ENCODE data around the gene KCNN1.

KCNN1 gene

GRCh38 chr19:17932485-17933338 lies 34.2 kb upstream of the KCNN1 start, which contains the start of gene CCDC124:
Gene CCDC124 (plus strand): TSS chr19:17933015. CDS start chr19:17936421, 3,406 bp downstream.
- no peaks in the 10 kb centered on the region for H3K9me3 ChIP-seq (ENCODE audit: control insufficient read depth, low read length)
- peak within 1 kb of the TSS; percentile 67 for H3K27ac ChIP-seq (ENCODE audit: low read length, poor library complexity, severe bottlenecking)
- peak within 1 kb of the TSS in 1 of 2 experiments; percentile 67 for H2BK12ac ChIP-seq (ENCODE audit: low read length in 2 of 2)
- WGBS = under 1% methylated on average over 60 of the region's 64 CpGs
- no peak within 1 kb of the TSS for H2AK5ac ChIP-seq (ENCODE audit: low read length, severe bottlenecking)
- peak within 1 kb of the TSS; percentile 93 to 96 for H3K18ac ChIP-seq (ENCODE audit: low read depth in 1 of 2, low read length in 2 of 2)
- peak within 1 kb of the TSS; percentile 95 for H3K9ac ChIP-seq (ENCODE audit: low read length)
- peak; percentile 94 for DNase-seq
- H4K91ac ChIP-seq (ENCODE audit: low read length) = peak within 1 kb of the TSS; percentile 72
- peaks cover 12% of the 10 kb centered on the region for H3K4me1 ChIP-seq (ENCODE audit: control insufficient read depth, insufficient read depth, low read depth, low read length)
- peak within 1 kb of the TSS; percentile 81 for H3K4me2 ChIP-seq (ENCODE audit: low read length, poor library complexity, severe bottlenecking)
- H3K4me3 ChIP-seq (ENCODE audit: insufficient read depth in 1 of 2, low read depth in 1 of 2, low read length in 2 of 2) = peak within 1 kb of the TSS; percentile 90
- H2BK120ac ChIP-seq (ENCODE audit: low read depth, low read length) = peak within 1 kb of the TSS; percentile 89
- H3K27me3 ChIP-seq (ENCODE audit: control insufficient read depth in 1 of 2, insufficient read depth in 1 of 2, low read length in 2 of 2) = peaks cover 0 to 5% of the 10 kb centered on the region in 2 experiments
- peaks cover 0 to 19% of the 10 kb centered on the region in 2 experiments for H3K36me3 ChIP-seq (ENCODE audit: control insufficient read depth in 1 of 2, insufficient read depth in 2 of 2, low read depth in 1 of 2, low read length in 2 of 2)
- peak within 1 kb of the TSS in 1 of 2 experiments; percentile 87 for H3K14ac ChIP-seq (ENCODE audit: low read length in 2 of 2)
- no peak within 1 kb of the TSS for H2BK15ac ChIP-seq (ENCODE audit: low read depth, poor library complexity, severe bottlenecking)
- no peak within 1 kb of the TSS for H3K23ac ChIP-seq (ENCODE audit: low read length in 2 of 2)
- peak within 1 kb of the TSS; percentile 89 for H2AFZ ChIP-seq (ENCODE audit: low read depth, low read length)
- peak within 1 kb of the TSS; percentile 60 to 93 for H3K4ac ChIP-seq (ENCODE audit: low read depth in 1 of 2, low read length in 2 of 2)
- H4K8ac ChIP-seq (ENCODE audit: low read length) = peak within 1 kb of the TSS; percentile 87
- peak within 1 kb of the TSS; percentile 20 for H2BK5ac ChIP-seq (ENCODE audit: low read depth, low read length, poor library complexity, severe bottlenecking)
- H3K79me1 ChIP-seq (replicated peaks; ENCODE audit: low read length, poor library complexity, severe bottlenecking) = peaks cover 27% of the 10 kb centered on the region

- Histone ChIP-seq H3K36me3 (ENCODE audit: control insufficient read depth in 1 of 2, insufficient read depth in 2 of 2, low read depth in 1 of 2, low read length in 2 of 2) (peaks cover 0 to 22% of the 10 kb centered on the region in 2 experiments), H3K23ac (ENCODE audit: low read length in 2 of 2) (no peak overlapping the region), H3K4ac (ENCODE audit: low read depth in 1 of 2, low read length in 2 of 2) (peak overlapping the region; percentile 60 to 93), H2BK120ac (ENCODE audit: low read depth, low read length) (no peak overlapping the region), H3K14ac (ENCODE audit: low read length in 2 of 2) (peak overlapping the region in 1 of 2 experiments; percentile 6), H2BK15ac (ENCODE audit: low read depth, poor library complexity, severe bottlenecking) (no peak overlapping the region), H3K4me1 (ENCODE audit: control insufficient read depth, insufficient read depth, low read depth, low read length) (peaks cover 12% of the 10 kb centered on the region), H3K27me3 (ENCODE audit: control insufficient read depth in 1 of 2, insufficient read depth in 1 of 2, low read length in 2 of 2) (peaks cover 0 to 5% of the 10 kb centered on the region in 2 experiments), H3K9ac (ENCODE audit: low read length) (peak overlapping the region; percentile 95), H3K9me3 (ENCODE audit: control insufficient read depth, low read length) (no peaks in the 10 kb centered on the region), H2BK5ac (ENCODE audit: low read depth, low read length, poor library complexity, severe bottlenecking) (peak overlapping the region; percentile 20), H3K79me1 (replicated peaks; ENCODE audit: low read length, poor library complexity, severe bottlenecking) (peaks cover 27% of the 10 kb centered on the region), H2AK5ac (ENCODE audit: low read length, severe bottlenecking) (no peak overlapping the region), H3K4me3 (ENCODE audit: insufficient read depth in 1 of 2, low read depth in 1 of 2, low read length in 2 of 2) (peak overlapping the region; percentile 90), H4K91ac (ENCODE audit: low read length) (no peak overlapping the region), H3K27ac (ENCODE audit: low read length, poor library complexity, severe bottlenecking) (no peak overlapping the region), H3K18ac (ENCODE audit: low read depth in 1 of 2, low read length in 2 of 2) (no peak overlapping the region), H4K8ac (ENCODE audit: low read length) (peak overlapping the region; percentile 87), H3K4me2 (ENCODE audit: low read length, poor library complexity, severe bottlenecking) (peak overlapping the region; percentile 81), H2BK12ac (ENCODE audit: low read length in 2 of 2) (no peak overlapping the region), H2AFZ (ENCODE audit: low read depth, low read length) (peak overlapping the region; percentile 89)
- peak; percentile 42 for DNase-seq
- 28% methylated on average over 19 of the region's 19 CpGs for WGBS
Observed at GRCh38 chr19:17933414-17934129, 33.3 kb upstream of the KCNN1 start.

- Histone ChIP-seq H2AK5ac (ENCODE audit: low read length, severe bottlenecking) (no peak overlapping the region), H2AFZ (ENCODE audit: low read depth, low read length) (no peak overlapping the region), H4K8ac (ENCODE audit: low read length) (peak overlapping the region; percentile 49), H3K9ac (ENCODE audit: low read length) (no peak overlapping the region), H3K9me3 (ENCODE audit: control insufficient read depth, low read length) (no peaks in the 10 kb centered on the region), H2BK5ac (ENCODE audit: low read depth, low read length, poor library complexity, severe bottlenecking) (no peak overlapping the region), H2BK120ac (ENCODE audit: low read depth, low read length) (no peak overlapping the region), H3K23ac (ENCODE audit: low read length in 2 of 2) (no peak overlapping the region), H3K27me3 (ENCODE audit: control insufficient read depth in 1 of 2, insufficient read depth in 1 of 2, low read length in 2 of 2) (peaks cover 0 to 5% of the 10 kb centered on the region in 2 experiments), H2BK12ac (ENCODE audit: low read length in 2 of 2) (no peak overlapping the region), H3K27ac (ENCODE audit: low read length, poor library complexity, severe bottlenecking) (no peak overlapping the region), H3K79me1 (replicated peaks; ENCODE audit: low read length, poor library complexity, severe bottlenecking) (peaks cover 35% of the 10 kb centered on the region), H3K4me1 (ENCODE audit: control insufficient read depth, insufficient read depth, low read depth, low read length) (peaks cover 11% of the 10 kb centered on the region), H3K4ac (ENCODE audit: low read depth in 1 of 2, low read length in 2 of 2) (no peak overlapping the region), H4K91ac (ENCODE audit: low read length) (no peak overlapping the region), H3K14ac (ENCODE audit: low read length in 2 of 2) (no peak overlapping the region), H3K18ac (ENCODE audit: low read depth in 1 of 2, low read length in 2 of 2) (no peak overlapping the region), H3K4me3 (ENCODE audit: insufficient read depth in 1 of 2, low read depth in 1 of 2, low read length in 2 of 2) (no peak overlapping the region), H3K36me3 (ENCODE audit: control insufficient read depth in 1 of 2, insufficient read depth in 2 of 2, low read depth in 1 of 2, low read length in 2 of 2) (peaks cover 6 to 41% of the 10 kb centered on the region in 2 experiments), H2BK15ac (ENCODE audit: low read depth, poor library complexity, severe bottlenecking) (no peak overlapping the region), H3K4me2 (ENCODE audit: low read length, poor library complexity, severe bottlenecking) (no peak overlapping the region)
- no peak for DNase-seq
- 93% methylated on average over 21 of the region's 21 CpGs for WGBS
Observed at GRCh38 chr19:17936379-17936778, 30.5 kb upstream of the KCNN1 start.

Data from mesenchymal stem cell (in vitro differentiated cells and primary cell).